HT-29 (cell line): Measurements from ENCODE around the gene ABHD17B. TPM values are rescaled to one million over a fixed set of nuclear protein-coding genes. Genes with fewer than 3 reads are reported as not detected.
A peak's percentile ranks its signal among the peaks of the same experiment; 100 is the strongest.

Source experiments
- DNase-seq: peaks from one replicate; pipeline ENCODE4 v3.0.0-alpha.2; 2015; ENCODE audit warnings: low spot score
- small RNA-seq: library from RNA; depleted of rRNA; stranded (forward); fragments of <200 nt; gene quantifications from one replicate; pipeline ENCODE3, GENCODE V24; 2014
- total RNA-seq: library from RNA; depleted of rRNA; stranded (reverse); fragments of >200 nt; shearing (Covaris generic); gene quantifications from 2 replicates; pipeline ENCODE4 v1.2.3, GENCODE V29; 2014; rRNA removed

Gene ABHD17B
- total RNA-seq, 1 experiment from 2014 or later = 21.8 TPM

GRCh38 chr9:71821405-71821804 is 89.6 kb downstream of the ABHD17B start:
- no peak for DNase-seq

GRCh38 chr9:71820403-71820921 is 90.5 kb downstream of the ABHD17B start:
- DNase-seq = no peak

GRCh38 chr9:71819115-71819739 is 91.8 kb downstream of the ABHD17B start:
- peak; percentile 73 for DNase-seq

- DNase-seq = no peak
Observed at GRCh38 chr9:71816916-71817451, 94.0 kb downstream of the ABHD17B start.

Small RNAs within 50 kb of the gene (small RNA-seq; reads per million reads assigned to genes)
- not detected for gene RF00019

Other genes with a start within 250 kb of the ABHD17B start
- 71.6 and 102 TPM in 2 replicates for gene CEMIP2, start 142.7 kb downstream of the ABHD17B start, total RNA-seq
- gene C9orf85, start 446 bp upstream of the ABHD17B start, total RNA-seq = 7.5 and 10.2 TPM in 2 replicates
- not detected in 2 replicates for gene C9orf57, start 149.4 kb upstream of the ABHD17B start, total RNA-seq
- 34.1 and 45.4 TPM in 2 replicates for gene GDA, start 238.2 kb upstream of the ABHD17B start, total RNA-seq